Sigmoid colon (tissue), 4 donors: ENCODE measurements around the gene SOCS7.

Experiments
- EP300 ChIP-seq, 4 donors: sonication (generic); formaldehyde crosslinking; IDR thresholded peaks; one replicate each; pipeline ENCODE4 v1.6.1; 2017; ENCODE audit warnings: antibody characterized with exemption in 4 of 4
- POLR2A ChIP-seq, 2 donors: fragments of 450-650 bp; IDR thresholded peaks; one replicate each; pipeline ENCODE4 v1.6.1; 2016; ENCODE audit warnings: antibody characterized with exemption in 2 of 2, mild to moderate bottlenecking in 2 of 2, moderate library complexity in 2 of 2
- POLR2AphosphoS5 ChIP-seq, 4 donors: sonication (generic); formaldehyde crosslinking; IDR thresholded peaks; one replicate each; pipeline ENCODE4 v1.6.1; 2017; ENCODE audit warnings: antibody characterized with exemption in 4 of 4
- TF ChIP-seq, protein P1 (sequence below), 4 experiments: fragments of 450-650 bp in 3 of 4; fragments of 200-600 bp in 1 of 4; IDR thresholded peaks; one replicate each; pipeline ENCODE4 v1.5.1; 2016 to 2019; ENCODE audit warnings: antibody characterized with exemption in 4 of 4, mild to moderate bottlenecking in 3 of 4, moderate library complexity in 2 of 4

DNA sequence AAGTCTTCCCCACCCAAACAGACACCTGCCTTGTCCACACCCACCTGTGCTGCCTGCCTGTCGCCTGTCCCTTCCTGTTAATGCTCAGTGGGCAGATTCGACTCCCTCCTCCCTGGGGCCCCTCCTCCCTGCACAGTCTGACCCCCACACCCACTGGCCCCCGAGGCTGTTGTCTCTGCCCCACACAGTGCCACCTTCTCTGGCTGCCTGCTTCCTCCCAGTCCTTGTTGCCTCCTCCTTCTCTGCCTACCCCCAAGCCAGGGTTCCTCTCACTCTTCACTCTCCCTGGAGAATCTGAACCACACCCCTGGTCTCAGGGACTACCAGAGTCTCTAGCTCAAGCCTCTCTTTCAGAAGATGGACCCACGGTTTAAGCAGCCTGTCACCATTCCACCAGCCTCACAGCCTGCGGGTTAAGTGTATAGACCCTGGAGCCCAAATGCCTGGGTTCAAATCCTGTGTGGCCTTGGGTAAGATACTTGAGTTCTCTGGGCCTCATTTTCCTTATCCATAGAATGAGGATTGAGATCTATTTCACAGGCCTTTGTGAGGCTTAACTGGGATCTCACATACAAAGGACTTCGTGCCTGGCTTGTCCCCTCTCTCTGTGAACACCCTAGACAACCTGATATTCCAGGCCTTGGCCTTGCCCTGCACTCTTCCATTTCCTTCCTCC, 72.8 kb downstream of the SOCS7 start:
- TF ChIP-seq, protein P1, sequence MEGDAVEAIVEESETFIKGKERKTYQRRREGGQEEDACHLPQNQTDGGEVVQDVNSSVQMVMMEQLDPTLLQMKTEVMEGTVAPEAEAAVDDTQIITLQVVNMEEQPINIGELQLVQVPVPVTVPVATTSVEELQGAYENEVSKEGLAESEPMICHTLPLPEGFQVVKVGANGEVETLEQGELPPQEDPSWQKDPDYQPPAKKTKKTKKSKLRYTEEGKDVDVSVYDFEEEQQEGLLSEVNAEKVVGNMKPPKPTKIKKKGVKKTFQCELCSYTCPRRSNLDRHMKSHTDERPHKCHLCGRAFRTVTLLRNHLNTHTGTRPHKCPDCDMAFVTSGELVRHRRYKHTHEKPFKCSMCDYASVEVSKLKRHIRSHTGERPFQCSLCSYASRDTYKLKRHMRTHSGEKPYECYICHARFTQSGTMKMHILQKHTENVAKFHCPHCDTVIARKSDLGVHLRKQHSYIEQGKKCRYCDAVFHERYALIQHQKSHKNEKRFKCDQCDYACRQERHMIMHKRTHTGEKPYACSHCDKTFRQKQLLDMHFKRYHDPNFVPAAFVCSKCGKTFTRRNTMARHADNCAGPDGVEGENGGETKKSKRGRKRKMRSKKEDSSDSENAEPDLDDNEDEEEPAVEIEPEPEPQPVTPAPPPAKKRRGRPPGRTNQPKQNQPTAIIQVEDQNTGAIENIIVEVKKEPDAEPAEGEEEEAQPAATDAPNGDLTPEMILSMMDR (IDR thresholded peaks at IDR 0.05), result no peak
- TF ChIP-seq EP300 (IDR thresholded peaks at IDR 0.05), result no peak
- no peak for TF ChIP-seq POLR2AphosphoS5 (IDR thresholded peaks at IDR 0.05)
- TF ChIP-seq POLR2A (IDR thresholded peaks at IDR 0.05), result no peak
